LoVo (cell line): ENCODE measurements around the gene RAI2.
A peak's percentile ranks its signal among the peaks of the same experiment; 100 is the strongest.
"Not testable (repeated sequence)": the region's sequence is repeated elsewhere in the genome, so short reads cannot be mapped to it uniquely, and the experiment has no call there.

Experiments used
- DNase-seq: peaks from one replicate; pipeline ENCODE4 v3.0.0-alpha.2; 2016; ENCODE audit warnings: low spot score

RAI2 gene

GRCh38 chrX:17828171-17828570 lies 32.9 kb downstream of the RAI2 start:
- DNase-seq: no peak

DNA sequence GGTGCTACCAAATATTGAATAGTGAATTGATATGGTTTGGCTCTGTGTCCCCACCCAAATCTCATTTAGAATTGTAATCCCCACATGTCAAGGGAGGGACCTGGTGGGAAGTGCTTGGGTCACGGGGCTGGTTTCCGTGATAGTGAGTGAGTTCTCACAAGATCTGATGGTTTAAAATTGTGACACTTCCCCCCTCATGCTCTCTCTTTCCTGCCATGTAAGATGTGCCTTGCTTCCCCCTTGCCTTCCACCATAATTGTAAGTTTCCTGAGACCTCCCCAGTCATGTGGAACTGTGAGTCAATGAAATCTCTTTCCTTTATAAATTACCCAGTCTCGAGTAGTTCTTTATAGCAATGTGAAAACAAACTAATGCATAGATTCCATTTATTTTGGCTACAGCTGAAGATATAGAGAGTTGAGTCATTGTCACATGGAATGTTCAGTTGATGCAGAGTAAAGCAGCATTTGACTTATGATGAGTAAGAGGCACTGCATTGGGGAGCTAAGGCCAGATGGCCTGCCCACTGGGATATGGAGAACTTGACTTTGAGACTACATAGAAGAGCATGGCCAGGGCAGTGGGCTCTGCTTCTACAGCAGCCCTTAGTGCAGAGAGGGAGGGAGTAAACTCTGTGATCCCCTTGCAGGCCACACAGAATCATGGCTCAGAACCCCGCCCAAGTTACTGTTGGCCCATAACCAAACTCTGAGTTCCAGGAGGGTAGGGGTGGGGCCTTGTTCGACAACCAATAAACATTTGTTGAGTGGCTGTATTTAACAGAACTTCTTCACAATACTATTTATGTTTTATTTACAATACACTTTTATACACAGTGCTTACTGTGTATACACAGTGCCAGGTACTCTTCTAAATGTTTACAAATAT lies 34.2 kb downstream of the RAI2 start:
- no peak for DNase-seq

DNA sequence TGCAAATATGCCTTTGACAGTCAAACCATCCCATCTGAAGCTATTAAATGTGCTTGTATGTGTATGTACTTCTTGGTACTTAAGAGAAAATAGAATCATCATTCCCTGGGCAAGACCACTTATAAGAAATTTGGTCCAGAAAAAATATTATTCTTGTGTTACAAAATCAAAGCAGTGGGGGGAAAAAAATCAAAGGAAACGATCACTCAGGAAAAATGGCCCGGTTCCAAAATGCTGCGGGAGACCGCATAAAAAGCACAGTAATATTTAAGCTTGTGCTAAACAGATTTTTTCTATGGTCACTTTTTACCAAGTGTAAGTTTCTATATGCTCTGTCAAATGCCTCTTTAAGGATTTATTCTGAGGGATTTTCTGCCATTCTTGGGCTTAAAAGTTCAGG lies 36.1 kb downstream of the RAI2 start:
- no peak for DNase-seq

- no peak for DNase-seq
Measured at GRCh38 chrX:17822351-17822750, 38.7 kb downstream of the RAI2 start.

DNA sequence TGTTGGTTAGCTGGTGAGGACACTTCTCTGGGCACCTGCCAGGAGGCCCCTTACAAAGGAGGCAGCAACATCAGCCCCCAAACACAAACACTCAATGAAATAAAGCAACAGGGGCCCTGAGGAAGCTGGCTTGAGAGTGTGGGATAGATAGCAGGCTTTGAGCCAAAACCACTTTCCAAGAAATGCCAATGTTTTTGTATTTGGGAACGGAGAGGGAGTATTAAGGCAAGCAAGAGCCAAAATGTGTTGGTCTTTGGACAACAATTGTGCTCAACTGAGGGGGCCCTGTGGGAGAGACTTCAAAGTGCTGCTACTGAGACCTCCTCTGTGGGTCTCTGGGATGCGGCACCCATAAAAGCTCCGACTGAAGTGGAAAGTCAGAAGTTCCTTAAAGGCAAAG lies 41.0 kb downstream of the RAI2 start:
- no peak for DNase-seq

- DNase-seq: no peak
Measured at GRCh38 chrX:17818726-17819125, 42.4 kb downstream of the RAI2 start.

DNA sequence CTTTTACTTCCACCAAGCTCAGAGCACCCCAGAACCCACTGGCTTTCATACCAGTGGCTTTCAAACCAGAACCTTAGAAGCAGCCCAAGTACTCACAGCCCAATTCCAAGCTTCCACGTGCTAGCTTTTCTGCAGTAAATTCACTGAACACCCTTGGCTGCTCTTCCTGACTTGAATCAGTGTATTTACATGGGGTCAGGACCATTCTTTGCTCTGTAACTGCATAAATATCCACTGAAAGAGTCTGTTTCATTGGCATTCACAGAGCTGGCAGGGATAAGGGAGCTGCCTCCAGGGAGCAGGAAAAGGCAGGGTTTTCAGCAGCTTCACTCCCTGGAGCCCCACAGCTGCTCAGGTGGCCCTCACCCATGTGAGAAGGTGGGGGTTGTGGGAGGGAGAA lies 43.8 kb downstream of the RAI2 start:
- DNase-seq: no peak

- DNase-seq: no peak
Measured at GRCh38 chrX:17814557-17814956, 46.5 kb downstream of the RAI2 start.

- DNase-seq: no peak
Measured at GRCh38 chrX:17814059-17814458, 47.0 kb downstream of the RAI2 start.

DNA sequence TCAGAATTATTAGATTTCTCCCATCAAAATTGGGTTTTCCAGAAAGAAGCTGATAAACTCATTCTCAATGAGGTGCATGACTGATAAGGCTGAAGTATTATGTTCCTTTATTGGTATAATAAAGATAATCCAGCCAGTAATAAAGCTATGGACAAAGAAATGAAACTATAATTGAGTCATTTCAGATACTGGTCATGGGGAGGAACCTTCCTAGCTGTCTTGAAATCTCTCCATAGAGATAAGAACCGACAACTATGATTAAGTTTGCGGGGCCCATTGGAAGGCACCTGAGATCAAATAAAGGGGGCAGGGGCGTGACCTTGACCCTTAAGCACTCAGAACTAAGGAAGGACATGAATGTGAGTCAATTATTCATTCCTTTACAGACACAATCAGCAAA lies 47.8 kb downstream of the RAI2 start:
- no peak for DNase-seq

- DNase-seq: no peak
Measured at GRCh38 chrX:17812763-17813162, 48.3 kb downstream of the RAI2 start.

DNA sequence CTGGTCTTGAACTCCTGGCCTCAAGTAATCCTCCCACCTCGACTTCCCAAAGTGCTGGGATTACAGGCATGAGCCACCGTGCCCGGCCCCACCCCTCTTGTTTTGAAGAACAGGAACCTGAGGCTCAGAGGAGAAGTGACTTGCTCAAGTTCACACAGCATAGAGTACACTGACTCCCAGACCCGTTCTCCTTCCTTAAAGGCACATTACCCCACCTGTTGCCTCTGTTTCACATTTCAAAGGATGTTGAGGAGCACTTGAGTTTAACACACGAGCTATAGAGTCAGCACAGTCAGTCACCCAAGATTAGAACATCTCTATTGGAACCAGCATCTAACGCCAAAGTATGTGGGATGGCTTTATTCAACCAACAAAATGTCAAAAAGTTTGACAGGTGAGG lies 51.1 kb downstream of the RAI2 start:
- DNase-seq: no peak

GRCh38 chrX:17809273-17809672 lies 51.8 kb downstream of the RAI2 start:
- no peak for DNase-seq

GRCh38 chrX:17805120-17805519 lies 56.0 kb downstream of the RAI2 start:
- no peak for DNase-seq

- no peak for DNase-seq
Measured at GRCh38 chrX:17803449-17803848, 57.6 kb downstream of the RAI2 start.

GRCh38 chrX:17802756-17803155 lies 58.3 kb downstream of the RAI2 start:
- DNase-seq: no peak

GRCh38 chrX:17801431-17801830 lies 59.7 kb downstream of the RAI2 start:
- no peak for DNase-seq

DNA sequence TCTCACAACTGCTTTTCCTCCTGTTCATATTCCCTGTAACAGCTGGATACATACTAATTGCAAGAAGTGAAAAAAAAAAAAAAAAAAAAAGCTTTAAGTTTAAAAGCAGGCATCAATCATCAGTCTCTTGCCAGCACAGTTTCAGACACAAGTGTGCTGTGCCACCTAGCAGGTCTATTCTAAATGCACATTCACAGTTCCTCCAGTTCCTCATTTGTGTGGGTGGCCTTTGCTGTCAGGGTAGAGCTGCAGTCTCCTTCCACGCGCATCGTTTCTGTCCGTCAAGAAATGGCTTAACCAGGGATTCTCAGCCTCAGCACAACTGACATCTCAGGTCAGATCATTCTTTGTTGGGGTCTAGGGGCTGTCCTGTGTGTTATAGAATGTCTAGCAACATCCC lies 62.2 kb downstream of the RAI2 start:
- no peak for DNase-seq

GRCh38 chrX:17792826-17793225 lies 68.3 kb downstream of the RAI2 start:
- DNase-seq: no peak

GRCh38 chrX:17788956-17789562 lies 72.0 kb downstream of the RAI2 start:
- DNase-seq: no peak

GRCh38 chrX:17788439-17788838 lies 72.7 kb downstream of the RAI2 start:
- DNase-seq: peak; percentile 6

- DNase-seq: no peak
Measured at GRCh38 chrX:17787557-17787956, 73.5 kb downstream of the RAI2 start.

- not testable (repeated sequence) for DNase-seq
Measured at GRCh38 chrX:17786554-17787347, 74.3 kb downstream of the RAI2 start.
